Bronchial epithelial cell (primary cell): ENCODE data around the gene ATP8B3. TPM values are rescaled to one million over a fixed set of nuclear protein-coding genes. Genes with fewer than 3 reads are reported as not detected.

Experiments used
- DNase-seq: peaks from one replicate; pipeline ENCODE4 v3.0.0-alpha.2; 2010; ENCODE audit warnings: low read depth
- FAIRE-seq: peaks from 2 replicates; lab custom pipeline; 2011; peaks lifted over from hg19 to GRCh38; lab: Jason Lieb, UNC
- H3K27me3 ChIP-seq: 2 replicates; pipeline ENCODE4 v1.5.1; 2011; ENCODE audit warnings: low read length; ENCODE audit not compliant: control insufficient read depth, insufficient read depth
- H3K36me3 ChIP-seq: 2 replicates; pipeline ENCODE4 v1.5.1; 2011; ENCODE audit warnings: low read length; ENCODE audit not compliant: control insufficient read depth, insufficient read depth
- H3K4me3 ChIP-seq: 2 replicates; pipeline ENCODE4 v1.5.1; 2011; ENCODE audit warnings: mild to moderate bottlenecking, low read depth, low read length, control low read depth
- CTCF ChIP-seq: IDR thresholded peaks from 2 replicates; pipeline ENCODE4 v1.5.1; 2011; ENCODE audit warnings: mild to moderate bottlenecking, moderate library complexity, low read length, control low read depth, inconsistent platforms; ENCODE audit not compliant: insufficient read depth, severe bottlenecking
- total RNA-seq: library from RNA; depleted of rRNA; stranded (reverse); fragments of >200 nt; gene quantifications from 2 replicates; pipeline ENCODE4 v1.2.1, GENCODE V29; 2014

ATP8B3 gene
- total RNA-seq, 1 donor from 2014 or later = 0.26 TPM

GRCh38 chr19:1736927-1737326, 75.1 kb downstream of the ATP8B3 start:
- Histone ChIP-seq H3K36me3 (no peaks in the 10 kb centered on the region), H3K4me3 (no peak overlapping the region), H3K27me3 (peaks cover 3% of the 10 kb centered on the region)
- DNase-seq = no peak
- no peak for FAIRE-seq
- no peak for TF ChIP-seq CTCF

GRCh38 chr19:1736280-1736679, 75.8 kb downstream of the ATP8B3 start:
- H3K36me3 ChIP-seq = no peaks in the 10 kb centered on the region
- FAIRE-seq = no peak
- peaks cover 3% of the 10 kb centered on the region for H3K27me3 ChIP-seq
- no peak for DNase-seq
- no peak overlapping the region for H3K4me3 ChIP-seq
- TF ChIP-seq CTCF = no peak

GRCh38 chr19:1734321-1734966, 77.6 kb downstream of the ATP8B3 start:
- no peak for TF ChIP-seq CTCF
- no peak for FAIRE-seq
- Histone ChIP-seq H3K36me3 (no peaks in the 10 kb centered on the region), H3K4me3 (no peak overlapping the region), H3K27me3 (peaks cover 3% of the 10 kb centered on the region)
- no peak for DNase-seq

Other genes with a start within 250 kb of the ATP8B3 start
- 34.2 and 43.4 TPM in 2 replicates for gene MEX3D, start 244.0 kb downstream of the ATP8B3 start, total RNA-seq
- 64.3 and 75.3 TPM in 2 replicates for gene MBD3, start 219.4 kb downstream of the ATP8B3 start, total RNA-seq
- gene UQCR11, start 206.8 kb downstream of the ATP8B3 start, total RNA-seq = 43.4 and 113 TPM in 2 replicates
- gene TCF3, start 159.7 kb downstream of the ATP8B3 start, total RNA-seq = 68.2 and 84.5 TPM in 2 replicates
- under 0.01 TPM in 2 replicates for gene ONECUT3, start 58.8 kb downstream of the ATP8B3 start, total RNA-seq
- gene REXO1, start 36.2 kb upstream of the ATP8B3 start, total RNA-seq = 2.4 and 3.8 TPM in 2 replicates
- gene KLF16, start 51.3 kb upstream of the ATP8B3 start, total RNA-seq = 5.3 and 6.4 TPM in 2 replicates
- gene ABHD17A, start 73.2 kb upstream of the ATP8B3 start, total RNA-seq = 48.4 and 71.0 TPM in 2 replicates
- 0.79 and 1.9 TPM in 2 replicates for gene ADAT3, start 93.1 kb upstream of the ATP8B3 start, total RNA-seq
- 14.2 and 15.4 TPM in 2 replicates for gene SCAMP4, start 93.1 kb upstream of the ATP8B3 start, total RNA-seq
- 58.4 and 73.2 TPM in 2 replicates for gene CSNK1G2, start 128.9 kb upstream of the ATP8B3 start, total RNA-seq
- gene BTBD2, start 203.4 kb upstream of the ATP8B3 start, total RNA-seq = 23.2 and 30.6 TPM in 2 replicates
- 251 and 1,002 TPM in 2 replicates for gene MKNK2, start 239.0 kb upstream of the ATP8B3 start, total RNA-seq